GM12872 (cell line): Measurements from ENCODE around the gene ADCY2.

Source experiments
- CTCF ChIP-seq: IDR thresholded peaks from 3 replicates; pipeline ENCODE4 v1.5.1; 2011; ENCODE audit warnings: low read depth, mild to moderate bottlenecking, low read length, moderate library complexity; ENCODE audit not compliant: insufficient read depth

The ADCY2 gene

GRCh38 chr5:7372399-7372798, 23.5 kb upstream of the ADCY2 start:
- TF ChIP-seq CTCF: no peak

- no peak for TF ChIP-seq CTCF
Measured at GRCh38 chr5:7374186-7374585, 21.8 kb upstream of the ADCY2 start.

GRCh38 chr5:7375457-7375856, 20.5 kb upstream of the ADCY2 start:
- TF ChIP-seq CTCF: no peak

- no peak for TF ChIP-seq CTCF
Measured at GRCh38 chr5:7376871-7377270, 19.1 kb upstream of the ADCY2 start.

GRCh38 chr5:7377761-7378160, 18.2 kb upstream of the ADCY2 start:
- no peak for TF ChIP-seq CTCF

- no peak for TF ChIP-seq CTCF
Measured at GRCh38 chr5:7382588-7382987, 13.3 kb upstream of the ADCY2 start.

GRCh38 chr5:7385681-7386080, 10.3 kb upstream of the ADCY2 start:
- TF ChIP-seq CTCF: no peak

GRCh38 chr5:7388553-7388952, 7.4 kb upstream of the ADCY2 start:
- no peak for TF ChIP-seq CTCF
